DOHH2 (cell line): Measurements from ENCODE around the gene MEI4.

Source experiments
- H3F3A ChIP-seq: fragments of 200-600 bp; sonication (generic), shearing (Covaris generic); 2 replicates; pipeline ENCODE4 v1.6.0; 2016; ENCODE audit warnings: antibody characterized with exemption, mild to moderate bottlenecking; ENCODE audit not compliant: control insufficient read depth, insufficient read depth
- H3K27ac ChIP-seq: fragments of 200-600 bp; sonication (generic); 2 replicates; pipeline ENCODE4 v1.5.1; 2014; ENCODE audit warnings: low read depth, mild to moderate bottlenecking, low read length, moderate library complexity
- H3K27me3 ChIP-seq: fragments of 200-600 bp; sonication (generic); 2 replicates; pipeline ENCODE4 v1.6.1; 2014; ENCODE audit warnings: mild to moderate bottlenecking, low read length, mixed read lengths; ENCODE audit not compliant: control insufficient read depth
- H3K36me3 ChIP-seq: fragments of 200-600 bp; sonication (generic); 2 replicates; pipeline ENCODE4 v1.6.1; 2014; ENCODE audit warnings: mild to moderate bottlenecking, low read length, moderate library complexity, mixed read lengths; ENCODE audit not compliant: control insufficient read depth
- H3K4me1 ChIP-seq: fragments of 200-600 bp; sonication (generic); 2 replicates; pipeline ENCODE4 v1.6.1; 2014; ENCODE audit warnings: mild to moderate bottlenecking, low read length, mixed read lengths; ENCODE audit not compliant: control insufficient read depth
- H3K4me2 ChIP-seq: fragments of 200-600 bp; sonication (generic); 2 replicates; pipeline ENCODE4 v1.6.0; 2014; ENCODE audit warnings: mild to moderate bottlenecking, low read length, moderate library complexity
- H3K4me3 ChIP-seq: fragments of 200-600 bp; sonication (generic); 2 replicates; pipeline ENCODE4 v1.5.1; 2014; ENCODE audit warnings: mild to moderate bottlenecking, low read length, mixed read lengths
- H3K79me2 ChIP-seq: fragments of 200-600 bp; sonication (generic); 2 replicates; pipeline ENCODE4 v1.6.1; 2014; ENCODE audit warnings: mild to moderate bottlenecking, low read length, mixed read lengths; ENCODE audit not compliant: control insufficient read depth
- H3K9me2 ChIP-seq: fragments of 200-600 bp; sonication (generic); replicated peaks from 2 replicates; pipeline ENCODE4 v1.6.1; 2014; ENCODE audit warnings: mild to moderate bottlenecking, low read length, mixed read lengths; ENCODE audit not compliant: control insufficient read depth
- H3K9me3 ChIP-seq: fragments of 200-600 bp; sonication (generic); 2 replicates; pipeline ENCODE4 v1.6.1; 2014; ENCODE audit warnings: antibody characterized with exemption, low read length, mixed read lengths; ENCODE audit not compliant: control insufficient read depth, insufficient read depth
- H4K20me1 ChIP-seq: fragments of 200-600 bp; sonication (generic); 2 replicates; pipeline ENCODE4 v1.6.0; 2014; ENCODE audit warnings: low read depth, mild to moderate bottlenecking, antibody characterized with exemption, low read length, moderate library complexity; ENCODE audit not compliant: control insufficient read depth, insufficient read depth
- CTCF ChIP-seq: fragments of 200-600 bp; sonication (generic); IDR thresholded peaks from one replicate; pipeline ENCODE4 v1.5.1; 2014; ENCODE audit warnings: antibody characterized with exemption, mild to moderate bottlenecking, low read depth, low read length; ENCODE audit not compliant: poor library complexity, severe bottlenecking
- EZH2phosphoT487 ChIP-seq: fragments of 200-600 bp; sonication (generic); IDR thresholded peaks from 2 replicates; pipeline ENCODE4 v1.6.1; 2017; ENCODE audit warnings: borderline replicate concordance, mild to moderate bottlenecking, antibody characterized with exemption, low read length, moderate library complexity, mixed read lengths

Gene MEI4

GRCh38 chr6:77930952-77931351, 278.1 kb downstream of the MEI4 start:
- Histone ChIP-seq H3K27ac (no peak overlapping the region), H3F3A (no peaks in the 10 kb centered on the region), H3K4me3 (no peak overlapping the region), H3K4me1 (no peaks in the 10 kb centered on the region), H3K79me2 (no peaks in the 10 kb centered on the region), H4K20me1 (no peaks in the 10 kb centered on the region), H3K9me2 (no peaks in the 10 kb centered on the region), H3K4me2 (no peak overlapping the region), H3K9me3 (no peaks in the 10 kb centered on the region), H3K27me3 (no peaks in the 10 kb centered on the region), H3K36me3 (no peaks in the 10 kb centered on the region)
- no peak for TF ChIP-seq CTCF
- no peak for TF ChIP-seq EZH2phosphoT487

- H3K36me3 ChIP-seq = no peaks in the 10 kb centered on the region
- no peaks in the 10 kb centered on the region for H3F3A ChIP-seq
- no peaks in the 10 kb centered on the region for H3K9me2 ChIP-seq
- H3K4me2 ChIP-seq = no peak overlapping the region
- H3K4me3 ChIP-seq = no peak overlapping the region
- TF ChIP-seq EZH2phosphoT487 = no peak
- TF ChIP-seq CTCF = no peak
- no peaks in the 10 kb centered on the region for H3K27me3 ChIP-seq
- H3K4me1 ChIP-seq = no peaks in the 10 kb centered on the region
- no peaks in the 10 kb centered on the region for H3K79me2 ChIP-seq
- H4K20me1 ChIP-seq = no peaks in the 10 kb centered on the region
- H3K27ac ChIP-seq = no peak overlapping the region
- H3K9me3 ChIP-seq = no peaks in the 10 kb centered on the region
These were observed 309.2 kb downstream of the MEI4 start for GRCh38 chr6:77962070-77962469.

GRCh38 chr6:77965449-77965848, 312.6 kb downstream of the MEI4 start:
- no peaks in the 10 kb centered on the region for H3K9me2 ChIP-seq
- no peaks in the 10 kb centered on the region for H3K27me3 ChIP-seq
- H3K36me3 ChIP-seq = no peaks in the 10 kb centered on the region
- no peak overlapping the region for H3K4me3 ChIP-seq
- no peaks in the 10 kb centered on the region for H3K79me2 ChIP-seq
- H3F3A ChIP-seq = no peaks in the 10 kb centered on the region
- no peaks in the 10 kb centered on the region for H3K4me1 ChIP-seq
- H3K27ac ChIP-seq = no peak overlapping the region
- TF ChIP-seq CTCF (no peak), EZH2phosphoT487 (no peak)
- no peaks in the 10 kb centered on the region for H3K9me3 ChIP-seq
- H3K4me2 ChIP-seq = no peak overlapping the region
- H4K20me1 ChIP-seq = no peaks in the 10 kb centered on the region

- Histone ChIP-seq H4K20me1 (no peaks in the 10 kb centered on the region), H3K36me3 (no peaks in the 10 kb centered on the region), H3K27me3 (no peaks in the 10 kb centered on the region), H3K4me2 (no peak overlapping the region), H3K27ac (no peak overlapping the region), H3K4me3 (no peak overlapping the region), H3K9me2 (no peaks in the 10 kb centered on the region), H3K9me3 (no peaks in the 10 kb centered on the region), H3K4me1 (no peaks in the 10 kb centered on the region), H3F3A (no peaks in the 10 kb centered on the region), H3K79me2 (no peaks in the 10 kb centered on the region)
- no peak for TF ChIP-seq EZH2phosphoT487
- no peak for TF ChIP-seq CTCF
These were observed 319.5 kb downstream of the MEI4 start for GRCh38 chr6:77972334-77972733.
